GM19240 (cell line): ENCODE data around the gene SUMF1.

Experiments used
- DNase-seq: peaks from one replicate; pipeline ENCODE4 v3.0.0; 2011; ENCODE audit warnings: low spot score; ENCODE audit not compliant: insufficient read length

SUMF1 gene

GRCh38 chr3:4497843-4498324 lies 30.8 kb upstream of the SUMF1 start:
- no peak for DNase-seq

GRCh38 chr3:4497005-4497692 lies 30.1 kb upstream of the SUMF1 start:
- DNase-seq: no peak

GRCh38 chr3:4496087-4496452 lies 29.0 kb upstream of the SUMF1 start:
- DNase-seq: no peak

GRCh38 chr3:4495294-4496086 lies 28.4 kb upstream of the SUMF1 start:
- DNase-seq: no peak

- DNase-seq: no peak
Observed at GRCh38 chr3:4494895-4495264, 27.8 kb upstream of the SUMF1 start.

GRCh38 chr3:4493941-4494894 lies 27.1 kb upstream of the SUMF1 start:
- DNase-seq: no peak

- DNase-seq: peak; percentile 74
Observed at GRCh38 chr3:4493014-4493940, 26.2 kb upstream of the SUMF1 start, which contains the start of gene ITPR1. Gene ITPR1 (plus strand): TSS chr3:4493348. CDS start chr3:4516492, 23,144 bp downstream.

GRCh38 chr3:4492208-4493013 lies 25.3 kb upstream of the SUMF1 start:
- no peak for DNase-seq

GRCh38 chr3:4491855-4492207 lies 24.8 kb upstream of the SUMF1 start:
- no peak for DNase-seq

- DNase-seq: no peak
Observed at GRCh38 chr3:4478261-4478660, 11.2 kb upstream of the SUMF1 start.

- no peak for DNase-seq
Observed at GRCh38 chr3:4476496-4476895, 9.4 kb upstream of the SUMF1 start.

GRCh38 chr3:4475804-4476203 lies 8.7 kb upstream of the SUMF1 start:
- no peak for DNase-seq

- DNase-seq: no peak
Observed at GRCh38 chr3:4474683-4475490, 7.8 kb upstream of the SUMF1 start.

- DNase-seq: no peak
Observed at GRCh38 chr3:4472766-4473165, 5.7 kb upstream of the SUMF1 start.

GRCh38 chr3:4472312-4472711 lies 5.2 kb upstream of the SUMF1 start:
- DNase-seq: no peak

- DNase-seq: no peak
Observed at GRCh38 chr3:4471907-4472306, 4.8 kb upstream of the SUMF1 start.

GRCh38 chr3:4467522-4467867 lies 426 bp upstream of the SUMF1 start:
- no peak for DNase-seq

- no peak for DNase-seq
Observed at GRCh38 chr3:4464576-4464975, 2.5 kb downstream of the SUMF1 start.

GRCh38 chr3:4462369-4463040 lies 4.6 kb downstream of the SUMF1 start:
- DNase-seq: no peak
